ENCODE data around the gene TEX52.

DNA sequence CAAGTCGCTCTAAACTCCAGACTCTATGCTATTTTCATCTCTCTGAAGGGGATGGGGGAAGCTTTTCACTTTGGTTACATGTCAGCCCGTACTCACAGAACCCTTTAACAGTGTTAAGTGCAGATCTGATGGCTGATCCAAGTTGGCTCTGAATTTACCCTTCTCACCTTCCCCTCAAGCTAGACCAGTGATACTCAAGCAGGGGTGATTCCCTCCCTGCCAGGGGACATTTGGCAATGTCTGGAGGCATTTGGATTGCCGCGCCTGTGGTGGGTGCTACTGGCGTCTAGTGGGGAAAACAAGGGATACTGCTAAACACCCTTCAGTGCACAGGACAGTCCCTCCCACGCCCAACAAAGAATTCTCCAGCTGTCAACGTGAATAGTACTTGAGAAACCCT is 6.0 kb upstream of the TEX52 start:
- TF ChIP-seq, protein P1, sequence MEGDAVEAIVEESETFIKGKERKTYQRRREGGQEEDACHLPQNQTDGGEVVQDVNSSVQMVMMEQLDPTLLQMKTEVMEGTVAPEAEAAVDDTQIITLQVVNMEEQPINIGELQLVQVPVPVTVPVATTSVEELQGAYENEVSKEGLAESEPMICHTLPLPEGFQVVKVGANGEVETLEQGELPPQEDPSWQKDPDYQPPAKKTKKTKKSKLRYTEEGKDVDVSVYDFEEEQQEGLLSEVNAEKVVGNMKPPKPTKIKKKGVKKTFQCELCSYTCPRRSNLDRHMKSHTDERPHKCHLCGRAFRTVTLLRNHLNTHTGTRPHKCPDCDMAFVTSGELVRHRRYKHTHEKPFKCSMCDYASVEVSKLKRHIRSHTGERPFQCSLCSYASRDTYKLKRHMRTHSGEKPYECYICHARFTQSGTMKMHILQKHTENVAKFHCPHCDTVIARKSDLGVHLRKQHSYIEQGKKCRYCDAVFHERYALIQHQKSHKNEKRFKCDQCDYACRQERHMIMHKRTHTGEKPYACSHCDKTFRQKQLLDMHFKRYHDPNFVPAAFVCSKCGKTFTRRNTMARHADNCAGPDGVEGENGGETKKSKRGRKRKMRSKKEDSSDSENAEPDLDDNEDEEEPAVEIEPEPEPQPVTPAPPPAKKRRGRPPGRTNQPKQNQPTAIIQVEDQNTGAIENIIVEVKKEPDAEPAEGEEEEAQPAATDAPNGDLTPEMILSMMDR (conservative IDR thresholded peaks at IDR 0.05): no peak
- no peak for TF ChIP-seq EZH2 (IDR thresholded peaks at IDR 0.05; ENCODE audit: low read depth)
